Ramos (cell line): ENCODE data around the gene FPGS.
"Not testable (repeated sequence)": the region's sequence is repeated elsewhere in the genome, so short reads cannot be mapped to it uniquely, and the experiment has no call there.

ENCODE experiments used
- in situ Hi-C: fragments of 300-500 bp; cut with MboI; formaldehyde crosslinking; loops from one replicate; pipeline ENCODE4 v1.14.3; 2022; ENCODE audit warnings: low sequenced_read_pairs; ENCODE audit not compliant: unreplicated experiment

The FPGS gene, protein sequence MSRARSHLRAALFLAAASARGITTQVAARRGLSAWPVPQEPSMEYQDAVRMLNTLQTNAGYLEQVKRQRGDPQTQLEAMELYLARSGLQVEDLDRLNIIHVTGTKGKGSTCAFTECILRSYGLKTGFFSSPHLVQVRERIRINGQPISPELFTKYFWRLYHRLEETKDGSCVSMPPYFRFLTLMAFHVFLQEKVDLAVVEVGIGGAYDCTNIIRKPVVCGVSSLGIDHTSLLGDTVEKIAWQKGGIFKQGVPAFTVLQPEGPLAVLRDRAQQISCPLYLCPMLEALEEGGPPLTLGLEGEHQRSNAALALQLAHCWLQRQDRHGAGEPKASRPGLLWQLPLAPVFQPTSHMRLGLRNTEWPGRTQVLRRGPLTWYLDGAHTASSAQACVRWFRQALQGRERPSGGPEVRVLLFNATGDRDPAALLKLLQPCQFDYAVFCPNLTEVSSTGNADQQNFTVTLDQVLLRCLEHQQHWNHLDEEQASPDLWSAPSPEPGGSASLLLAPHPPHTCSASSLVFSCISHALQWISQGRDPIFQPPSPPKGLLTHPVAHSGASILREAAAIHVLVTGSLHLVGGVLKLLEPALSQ

DNA sequence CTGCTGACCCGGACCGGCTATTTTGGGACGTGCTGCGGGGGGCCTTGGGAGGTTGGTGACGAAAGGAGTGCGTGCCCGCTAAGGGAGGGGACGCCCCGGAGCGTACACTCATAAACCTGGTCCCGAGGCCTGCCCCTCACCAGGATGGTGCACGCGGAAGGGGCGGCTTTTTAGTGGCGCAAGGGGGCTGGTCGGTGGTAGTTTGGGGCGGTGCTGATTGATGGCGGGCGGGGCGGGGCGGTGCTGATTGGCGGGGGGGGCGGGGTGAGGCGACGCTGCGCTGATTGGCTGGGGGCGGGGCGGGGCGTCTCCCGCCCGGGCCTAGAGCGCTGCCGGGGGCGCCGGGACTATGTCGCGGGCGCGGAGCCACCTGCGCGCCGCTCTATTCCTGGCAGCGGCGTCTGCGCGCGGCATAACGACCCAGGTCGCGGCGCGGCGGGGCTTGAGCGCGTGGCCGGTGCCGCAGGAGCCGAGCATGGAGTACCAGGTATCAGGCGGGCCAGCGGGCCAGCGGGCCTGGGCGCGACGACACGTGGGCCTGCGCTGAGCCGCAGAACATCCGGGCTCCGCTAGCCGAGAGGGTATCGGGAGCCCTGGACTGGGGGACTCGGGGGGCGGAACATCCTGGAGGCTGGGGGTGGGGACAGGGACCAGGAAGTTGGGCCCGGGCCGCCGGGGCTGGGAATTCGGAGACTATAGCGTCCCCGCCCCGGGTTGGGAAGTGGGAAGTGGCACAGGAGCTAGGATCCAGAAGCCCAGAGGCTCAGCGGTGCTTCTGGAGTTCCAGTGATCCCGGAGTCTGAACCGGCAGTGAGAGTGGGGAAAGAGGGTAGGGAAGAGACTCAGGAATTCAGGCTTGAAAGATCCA is at the start of gene FPGS:
TSS of gene FPGS (plus strand) at position 307 of the 868 bp plus-strand sequence. CDS start at position 350, 43 bp downstream.
- in situ Hi-C loops, result no loop called here

DNA sequence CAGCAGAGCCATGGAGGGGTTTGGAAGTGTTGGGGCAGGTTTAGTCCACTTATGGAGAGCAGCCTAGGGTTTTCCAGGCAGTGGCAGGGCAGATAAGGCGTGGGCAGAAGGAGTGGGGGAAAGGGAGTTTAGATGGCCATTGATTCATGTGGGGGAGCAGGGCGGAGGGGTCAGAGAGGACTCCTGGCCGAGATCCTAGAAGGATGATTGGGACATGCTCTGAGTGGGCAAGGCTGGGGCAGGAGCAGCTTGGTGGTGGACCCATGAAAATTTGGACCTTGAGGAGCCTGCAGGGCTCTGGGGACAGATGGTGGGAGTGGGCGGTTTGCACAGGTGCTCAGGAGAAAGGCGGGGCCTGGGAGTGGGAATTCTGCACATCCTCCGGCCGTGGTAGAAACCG is 49.5 kb upstream of the FPGS start:
- in situ Hi-C loops, result no loop called here

DNA sequence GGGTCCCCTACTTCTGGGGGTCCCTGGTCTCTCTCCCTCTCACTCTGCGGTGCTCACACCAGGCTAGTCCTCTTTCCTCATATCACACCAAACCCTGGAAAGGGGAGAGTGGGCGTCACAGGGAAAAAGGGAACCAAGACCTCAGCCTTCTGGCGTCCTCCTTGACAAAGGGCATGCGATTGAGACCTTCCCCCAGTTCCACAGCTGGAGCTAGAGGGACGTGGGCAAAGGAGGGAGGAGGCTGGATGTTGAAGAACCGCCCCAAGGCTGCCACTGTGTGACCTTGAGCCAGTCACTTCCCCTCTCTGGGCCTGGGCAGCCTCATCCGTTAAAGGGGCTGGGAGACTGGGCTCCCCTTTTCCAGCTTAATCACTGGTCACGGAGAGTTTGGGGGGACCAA is 49.1 kb upstream of the FPGS start:
- in situ Hi-C loops, result no loop called here

DNA sequence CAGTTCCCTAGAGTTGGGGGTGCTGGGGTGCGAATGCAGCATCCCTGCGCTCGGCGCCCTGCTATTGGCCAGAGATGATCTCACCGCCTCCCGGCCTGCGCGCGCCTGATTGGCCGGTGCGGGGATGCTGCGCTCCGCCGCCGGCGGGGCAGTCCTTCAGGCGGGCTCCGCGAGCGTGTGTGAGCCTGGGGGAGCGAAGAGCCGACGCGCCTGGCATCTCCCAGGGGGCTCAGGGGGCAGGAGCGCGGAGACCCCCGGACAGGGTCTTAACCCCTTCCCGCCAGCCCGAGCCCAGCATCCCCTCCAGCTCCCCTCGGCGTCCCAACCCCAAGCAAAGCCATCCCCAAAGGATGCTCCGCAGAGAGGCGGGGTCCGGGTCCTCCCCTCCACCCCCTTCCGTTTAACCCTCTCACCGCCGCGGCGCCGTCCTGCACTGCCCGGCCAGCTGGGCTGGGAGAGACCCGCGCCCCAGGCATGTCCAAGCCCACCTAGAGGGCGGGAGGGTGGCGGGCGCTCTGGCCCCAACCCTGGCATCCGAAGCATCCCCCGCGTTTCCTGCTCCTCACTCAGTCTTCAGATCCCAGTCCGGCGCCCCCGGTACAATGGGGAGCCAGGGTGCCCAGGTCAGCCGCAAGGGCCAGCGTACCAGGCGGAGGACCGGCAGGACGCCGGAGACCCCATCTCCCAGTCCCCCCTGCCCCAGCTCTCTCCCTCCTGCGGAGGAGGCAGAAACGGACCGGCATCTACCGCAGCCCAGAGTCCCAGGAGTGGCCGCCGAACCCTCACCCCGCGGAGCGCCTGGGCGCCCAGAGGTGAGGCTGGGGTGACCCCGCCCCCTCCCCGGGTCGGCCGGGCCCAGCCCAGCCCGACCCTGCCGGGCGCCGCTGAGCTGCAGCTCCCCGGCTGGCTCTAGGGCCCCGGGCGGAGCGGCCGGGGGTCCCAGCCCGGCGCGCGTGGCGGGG is 48.3 kb upstream of the FPGS start:
- in situ Hi-C loops, result no loop called here

DNA sequence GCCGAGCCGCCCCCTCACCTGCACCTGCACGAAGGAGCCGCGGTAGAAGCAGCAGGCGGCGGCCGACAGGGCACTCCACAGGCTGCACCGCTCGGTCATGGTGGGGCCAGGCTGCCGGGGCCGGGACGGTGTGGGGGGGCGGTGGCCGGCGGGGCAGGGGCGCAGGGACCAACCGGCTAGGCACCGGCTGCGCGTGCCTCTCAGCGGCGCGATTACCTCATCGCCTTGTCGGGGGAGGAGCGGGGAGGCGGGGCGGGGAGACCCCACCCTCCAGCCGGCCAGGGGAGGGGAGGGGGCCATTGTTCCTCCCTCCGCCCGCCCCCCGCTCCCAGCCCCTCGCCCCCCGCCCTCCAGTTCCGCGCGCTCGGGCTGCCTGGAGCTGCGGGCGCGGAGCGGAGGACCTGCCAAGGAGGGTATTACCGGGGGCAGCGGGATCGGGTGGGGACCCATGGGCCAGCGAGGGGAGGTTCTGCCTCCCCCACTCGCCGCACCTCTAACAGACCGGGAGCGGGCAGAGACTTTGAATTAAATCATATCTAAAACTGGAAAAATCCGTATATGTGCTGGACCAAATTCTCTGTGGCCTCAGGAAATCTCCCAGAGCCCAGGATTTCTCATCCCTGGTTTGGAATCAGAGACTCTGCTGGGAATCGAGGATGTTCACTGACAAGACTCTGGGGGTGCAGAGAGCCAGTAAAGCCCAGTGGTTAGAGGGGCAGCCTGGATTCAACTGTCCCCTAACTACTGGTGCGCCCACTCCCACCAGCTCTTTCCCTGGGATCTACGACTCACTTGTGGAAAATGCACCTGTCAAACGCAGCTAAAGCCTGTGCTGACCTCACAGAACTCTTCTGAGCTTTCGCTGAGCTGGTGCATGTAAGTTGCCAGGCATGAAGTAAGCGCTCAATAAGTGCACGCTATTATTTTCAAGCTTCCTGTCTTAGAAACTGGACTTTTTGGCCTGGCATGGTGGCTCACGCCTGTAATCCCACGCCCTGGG is 47.3 kb upstream of the FPGS start:
- in situ Hi-C loops, result no loop called here

DNA sequence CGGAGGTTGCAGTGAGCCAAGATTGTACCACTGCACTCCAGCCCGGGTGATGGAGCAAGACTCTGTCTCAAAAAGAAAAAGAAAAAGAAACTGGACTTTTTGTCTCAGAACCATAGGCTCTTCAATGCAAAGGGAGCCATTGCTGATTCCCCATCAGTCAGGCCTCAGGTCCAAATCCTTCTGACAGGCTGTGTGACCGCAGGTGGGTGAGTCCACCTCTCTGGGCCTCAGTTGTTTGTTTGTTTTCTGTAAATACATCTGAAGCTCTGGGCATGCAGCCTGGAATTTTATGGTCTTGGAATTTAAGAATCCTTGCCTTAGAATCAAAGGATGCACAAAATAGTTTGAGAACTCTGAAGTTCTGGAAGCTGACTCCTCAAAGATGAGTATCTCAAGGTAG is 46.4 kb upstream of the FPGS start:
- in situ Hi-C loops, result no loop called here

DNA sequence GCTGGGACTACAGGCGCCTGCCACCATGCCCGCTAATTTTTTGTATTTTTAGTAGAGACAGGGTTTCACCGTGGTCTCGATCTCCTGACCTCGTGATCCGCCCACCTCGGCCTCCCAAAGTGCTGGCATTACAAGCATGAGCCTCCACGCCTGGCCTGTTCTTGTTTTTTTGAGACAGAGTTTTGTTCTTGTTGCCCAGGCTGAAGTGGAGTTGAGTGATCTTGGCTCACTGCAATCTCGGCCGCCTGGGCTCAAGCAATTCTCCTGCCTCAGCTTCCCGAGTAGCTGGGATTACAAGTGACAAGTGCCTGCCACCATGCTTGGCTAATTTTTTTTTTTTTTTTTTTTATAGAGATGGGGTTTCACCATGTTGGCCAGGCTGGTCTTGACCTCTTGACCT is 45.9 kb upstream of the FPGS start:
- in situ Hi-C loops, result not testable (repeated sequence)

DNA sequence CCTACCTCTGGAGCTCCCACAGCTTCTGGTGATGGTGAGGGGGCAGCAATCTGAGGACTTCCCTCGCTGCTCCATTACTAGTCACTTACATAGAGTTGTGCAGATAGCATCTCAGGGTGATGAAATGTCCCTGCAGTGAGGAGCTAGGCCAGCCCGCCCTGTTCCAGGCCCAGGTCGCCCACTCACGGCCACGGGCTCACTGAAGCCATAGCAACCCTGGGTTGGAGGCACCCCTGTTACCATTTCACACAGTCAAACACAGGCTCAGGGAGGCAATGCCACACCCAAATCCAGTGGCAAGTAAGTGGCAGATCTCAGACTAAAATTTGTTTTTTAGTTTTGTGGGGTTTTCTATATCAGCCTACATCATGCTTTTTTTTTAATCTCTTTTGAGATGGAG is 43.8 kb upstream of the FPGS start:
- in situ Hi-C loops, result no loop called here

DNA sequence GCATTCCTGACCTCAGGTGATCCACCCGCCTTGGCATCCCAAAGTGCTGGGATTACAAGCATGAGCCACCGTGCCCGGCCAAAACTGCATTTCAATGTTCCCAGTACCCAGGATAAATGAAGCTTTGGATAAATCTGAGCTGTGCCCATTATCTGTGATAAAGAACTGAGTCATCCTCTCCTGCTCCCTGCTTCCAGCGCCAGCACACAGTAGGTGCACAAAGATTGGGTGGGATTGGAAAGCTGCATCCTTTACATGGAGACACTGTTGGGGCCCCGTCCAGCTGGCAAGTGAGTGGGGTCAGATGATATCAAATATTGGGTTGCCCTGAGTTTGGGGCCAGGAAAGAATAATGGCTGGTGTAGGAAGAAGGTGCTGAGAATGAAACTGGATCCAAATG is 41.6 kb upstream of the FPGS start:
- in situ Hi-C loops, result no loop called here

DNA sequence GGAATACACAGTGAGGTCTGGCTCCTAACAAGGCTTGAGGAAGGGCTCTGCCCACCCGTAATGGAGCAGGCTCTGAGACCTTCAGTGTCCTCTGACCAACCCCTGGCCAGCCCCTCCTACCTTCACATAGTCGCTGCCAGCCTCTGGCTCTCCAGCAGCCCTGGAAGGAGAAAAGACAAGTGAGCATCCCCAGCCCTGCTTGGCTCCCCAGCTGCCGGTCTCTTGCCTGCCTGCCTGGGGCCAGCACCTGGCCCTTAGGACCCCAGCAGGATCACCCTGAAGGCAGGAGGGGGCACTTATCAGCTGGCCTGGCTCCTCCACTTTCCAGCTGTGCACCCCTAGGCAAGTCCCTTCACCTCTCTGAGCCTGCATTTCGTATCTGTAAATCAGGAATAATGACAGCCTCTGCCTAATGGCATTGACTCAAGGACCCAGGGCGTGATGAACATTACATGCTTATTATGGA is 41.2 kb upstream of the FPGS start:
- in situ Hi-C loops, result no loop called here

DNA sequence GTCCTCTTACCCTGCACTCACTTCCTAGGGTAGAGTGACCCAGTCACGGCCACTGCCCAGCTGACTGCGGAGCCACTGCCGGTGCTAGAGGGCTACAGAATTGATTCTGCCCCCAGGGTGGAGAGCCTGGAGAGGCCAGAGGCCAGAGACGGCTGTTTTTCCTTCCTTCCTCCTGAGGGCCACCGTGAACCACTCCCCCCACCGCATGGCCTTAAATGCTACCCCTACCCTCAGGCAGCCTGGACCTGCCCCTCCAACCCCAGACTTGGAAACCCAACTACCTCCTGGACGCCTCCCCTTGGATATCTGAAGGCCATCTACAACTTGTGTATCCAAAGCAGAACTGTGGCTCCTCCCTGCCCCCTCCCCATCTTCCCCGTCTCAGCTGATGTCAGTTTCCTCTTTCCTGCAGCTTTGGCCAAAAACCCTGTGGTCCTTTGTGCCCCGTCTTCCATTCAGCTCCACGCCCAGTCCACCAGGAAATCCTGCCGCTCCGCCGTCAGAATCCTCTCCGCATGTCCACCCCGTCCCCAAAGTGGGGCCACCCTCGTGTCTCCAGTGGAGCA is 40.5 kb upstream of the FPGS start:
- in situ Hi-C loops, result no loop called here

DNA sequence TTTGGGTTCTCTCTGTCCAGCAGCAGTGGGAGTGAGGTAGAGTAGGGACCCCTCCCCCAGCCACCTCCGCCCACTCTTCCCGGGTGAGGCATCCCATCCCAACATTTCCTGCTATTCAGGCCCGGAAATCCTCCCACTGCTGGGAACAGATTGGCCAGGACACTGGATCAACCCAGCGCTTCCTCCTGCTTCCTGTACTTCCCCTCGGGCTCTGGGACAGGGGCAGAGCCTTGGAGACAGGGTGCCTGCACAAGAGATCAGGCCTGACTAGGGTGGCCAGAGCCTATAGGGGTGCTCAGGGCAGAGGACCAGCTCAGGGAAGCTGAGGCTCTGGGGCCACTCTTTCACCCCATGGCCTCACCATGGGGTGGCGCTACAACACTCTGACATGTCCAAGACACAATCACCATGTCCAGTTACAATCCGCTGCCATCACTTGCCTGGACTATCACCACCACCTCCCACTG is 38.7 kb upstream of the FPGS start:
- in situ Hi-C loops, result no loop called here

DNA sequence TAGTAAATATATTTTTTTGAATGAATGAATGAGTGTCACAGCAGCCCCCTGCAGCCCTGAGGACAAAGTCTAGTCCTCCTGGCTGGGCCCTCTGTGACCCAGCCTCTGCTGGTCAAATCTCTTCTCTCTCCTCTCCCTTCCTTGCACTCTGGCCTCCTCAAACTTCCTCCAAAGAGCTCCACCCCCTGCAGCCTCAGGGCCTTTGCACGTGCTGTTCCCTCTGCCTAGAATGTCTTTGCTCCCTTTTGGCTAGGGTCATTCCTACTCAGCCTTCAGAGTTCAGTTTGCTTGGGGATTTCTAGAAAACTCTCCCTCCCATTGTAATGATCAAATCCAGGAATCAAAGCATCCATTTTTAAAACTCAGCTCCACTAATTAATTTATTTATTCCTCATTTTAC is 37.3 kb upstream of the FPGS start:
- in situ Hi-C loops, result no loop called here

DNA sequence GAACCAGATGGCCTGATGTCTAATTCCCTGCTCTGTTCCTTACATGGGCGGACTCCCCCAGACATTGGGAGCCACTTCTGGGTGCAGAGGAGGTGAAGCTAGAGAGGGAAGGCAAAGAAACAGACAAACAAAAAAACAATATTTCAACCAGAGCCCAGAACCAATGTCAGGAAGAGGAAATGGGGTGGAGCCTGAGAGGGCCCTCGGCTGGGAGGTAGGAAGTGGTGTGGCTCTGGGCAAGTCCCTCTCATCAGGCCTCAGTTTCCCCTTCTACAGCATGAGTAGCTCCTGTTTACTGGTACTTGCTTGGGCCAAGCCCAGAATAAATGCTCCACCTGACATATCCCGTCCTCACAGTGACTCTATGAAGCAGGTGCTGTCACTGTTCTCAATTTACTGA is 35.3 kb upstream of the FPGS start:
- in situ Hi-C loops, result no loop called here

DNA sequence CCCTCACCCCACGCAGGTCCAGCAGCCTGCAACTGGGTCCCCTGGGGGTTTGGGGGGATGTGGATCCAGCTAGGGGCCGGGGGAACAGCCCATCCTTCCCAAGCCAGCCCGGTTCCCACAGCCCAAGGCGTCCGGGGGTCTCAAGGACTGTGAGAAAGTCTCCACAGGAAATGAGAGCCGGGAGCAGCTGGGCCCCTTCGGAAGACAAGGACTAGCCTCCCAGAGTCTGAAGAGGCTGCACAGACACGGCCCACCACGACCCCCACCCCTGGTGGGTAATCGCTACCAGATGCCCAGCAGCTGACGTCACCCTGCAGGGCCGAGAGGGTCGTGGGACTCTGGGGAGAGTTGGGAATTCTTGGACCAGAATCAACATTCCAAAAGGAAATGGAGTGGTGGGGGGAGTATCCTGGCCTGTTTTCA is 34.8 kb upstream of the FPGS start:
- in situ Hi-C loops, result no loop called here

DNA sequence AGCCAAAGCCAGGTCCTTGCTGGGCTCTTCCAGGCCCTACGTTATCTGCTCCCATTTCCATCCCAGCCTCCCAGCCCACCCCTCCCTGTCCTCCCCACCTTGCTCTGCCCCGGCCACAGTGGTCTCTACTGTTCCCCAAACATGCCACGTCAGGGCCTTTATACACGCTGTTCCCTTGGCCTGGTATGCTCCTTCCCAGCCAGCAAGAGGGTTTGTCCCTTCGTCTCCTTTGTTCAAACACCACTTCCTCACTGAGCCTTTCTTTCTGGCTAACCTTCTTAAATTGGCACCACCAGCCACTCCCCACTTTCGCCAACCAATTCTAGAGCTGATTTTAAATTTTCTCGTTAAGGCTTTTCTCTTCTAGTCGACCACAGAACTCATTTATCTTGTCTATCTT is 34.0 kb upstream of the FPGS start:
- in situ Hi-C loops, result no loop called here

DNA sequence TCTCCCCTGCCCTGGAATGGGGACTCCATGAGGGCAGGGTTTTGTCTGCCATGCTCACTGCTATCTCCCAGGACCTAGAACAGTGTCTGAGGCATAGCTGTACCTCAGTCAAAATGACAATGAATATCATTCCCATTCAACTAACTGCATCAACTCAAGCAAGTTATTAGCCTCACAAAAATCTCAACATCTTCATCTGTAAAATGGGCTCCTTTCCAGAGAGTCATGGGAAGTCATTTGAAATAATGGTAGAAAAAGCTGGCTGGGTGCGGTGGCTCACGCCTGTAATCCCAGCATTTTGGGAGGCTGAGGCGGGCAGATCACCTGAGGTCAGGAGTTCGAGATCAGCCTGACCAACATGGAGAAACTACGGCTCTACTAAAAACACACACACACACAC is 33.6 kb upstream of the FPGS start:
- in situ Hi-C loops, result no loop called here

DNA sequence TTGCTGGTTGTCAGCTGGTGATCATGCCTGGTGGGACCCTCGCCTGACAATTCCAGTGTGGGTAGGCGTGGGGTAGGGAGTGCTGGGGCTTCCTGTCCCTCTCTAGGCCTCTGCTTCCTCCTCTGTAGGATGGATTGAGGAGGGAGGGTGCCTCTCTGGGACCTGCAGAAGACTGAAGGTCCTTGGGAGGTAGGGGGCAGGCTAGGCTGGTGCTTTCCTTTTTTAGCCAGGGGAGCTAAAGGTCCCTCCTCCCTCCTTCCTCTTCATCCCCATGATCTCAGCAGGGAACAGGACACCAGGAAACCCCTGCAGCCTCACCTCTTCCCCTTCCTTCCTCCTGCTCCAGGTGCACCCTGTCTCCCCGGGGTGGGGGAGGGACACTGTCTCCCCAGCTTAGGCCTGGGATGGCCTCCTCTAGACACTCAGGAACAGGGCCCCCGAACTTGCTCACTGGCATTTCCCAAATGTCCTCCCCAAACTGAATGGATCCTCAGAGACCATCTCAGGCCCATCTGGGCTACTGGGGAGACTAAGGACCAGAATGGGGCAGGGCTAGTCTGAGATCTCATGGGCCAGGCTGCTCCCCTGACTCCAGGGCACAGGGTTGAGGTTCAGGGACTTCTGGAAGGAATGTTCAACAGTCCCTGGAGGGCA is 32.6 kb upstream of the FPGS start:
- in situ Hi-C loops, result no loop called here
